Mucosa of rectum (tissue), 2 donors: Measurements from ENCODE around the gene PRRT3.
A peak's percentile ranks its signal among the peaks of the same experiment; 100 is the strongest.

Source experiments
- H3K27ac ChIP-seq, 2 donors: one replicate each; pipeline ENCODE4 v1.7.0; 2013; ENCODE audit warnings: inconsistent platforms in 2 of 2, low read depth in 2 of 2, low read length in 2 of 2
- H3K27me3 ChIP-seq, 2 donors: one replicate each; pipeline ENCODE4 v1.7.0; 2013; ENCODE audit warnings: low read length in 2 of 2; ENCODE audit not compliant: control insufficient read depth in 2 of 2, insufficient read depth in 2 of 2
- H3K36me3 ChIP-seq, 2 donors: one replicate each; pipeline ENCODE4 v1.7.0; 2013; ENCODE audit warnings: low read length in 2 of 2; ENCODE audit not compliant: control insufficient read depth in 2 of 2, insufficient read depth in 2 of 2
- H3K4me1 ChIP-seq, 2 donors: one replicate each; pipeline ENCODE4 v1.7.0; 2013; ENCODE audit warnings: low read length in 2 of 2, mild to moderate bottlenecking in 1 of 2; ENCODE audit not compliant: control insufficient read depth in 2 of 2, insufficient read depth in 2 of 2
- H3K4me3 ChIP-seq, 2 donors: one replicate each; pipeline ENCODE4 v1.7.0; 2013; ENCODE audit warnings: low read length in 2 of 2
- H3K9ac ChIP-seq, 2 donors: one replicate each; pipeline ENCODE4 v1.7.0; 2013; ENCODE audit warnings: low read length in 2 of 2, low read depth in 1 of 2, mild to moderate bottlenecking in 1 of 2
- H3K9me3 ChIP-seq, 2 donors: one replicate each; pipeline ENCODE4 v1.7.0; 2013; ENCODE audit warnings: low read length in 2 of 2; ENCODE audit not compliant: control insufficient read depth in 2 of 2
- donor health status: healthy.
- donor health status: Normal muscosa, but diverticular disease.

The PRRT3 gene

DNA sequence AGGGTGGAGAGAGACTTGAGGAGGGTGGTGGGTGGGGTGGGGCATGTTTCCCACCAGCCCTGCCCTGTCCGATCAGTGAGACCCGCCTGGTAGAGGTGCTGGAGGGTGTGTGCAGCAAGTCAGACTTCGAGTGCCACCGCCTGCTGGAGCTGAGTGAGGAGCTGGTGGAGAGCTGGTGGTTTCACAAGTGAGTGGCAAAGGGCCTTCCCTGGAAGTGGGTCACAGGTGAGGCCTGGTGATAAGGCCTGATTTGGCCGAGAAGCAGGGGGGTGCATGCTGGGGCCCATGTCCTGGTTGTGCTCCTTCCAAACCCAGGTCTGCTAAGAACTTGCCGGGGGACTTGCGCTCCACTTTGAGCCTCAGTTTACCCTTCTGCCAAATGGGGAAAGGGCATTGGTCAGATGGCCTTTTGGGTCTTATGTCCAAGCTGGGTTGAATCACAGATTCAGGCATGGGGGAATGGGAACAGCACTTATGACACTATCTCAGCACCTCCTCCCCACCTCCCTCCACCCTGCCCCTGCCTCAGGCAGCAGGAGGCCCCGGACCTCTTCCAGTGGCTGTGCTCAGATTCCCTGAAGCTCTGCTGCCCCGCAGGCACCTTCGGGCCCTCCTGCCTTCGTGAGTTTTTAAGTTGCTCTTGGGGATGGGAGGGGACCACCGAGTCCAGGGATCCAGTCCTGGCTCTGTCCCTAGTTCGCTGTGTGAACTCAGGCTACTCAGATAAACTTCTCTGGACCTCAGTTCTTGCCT is 14.5 kb downstream of the PRRT3 start:
- Histone ChIP-seq H3K36me3 (peaks cover 20 to 24% of the 10 kb centered on the region in 2 donors), H3K9me3 (no peaks in the 10 kb centered on the region), H3K4me3 (no peak overlapping the region), H3K27ac (no peak overlapping the region), H3K4me1 (peaks cover 15 to 19% of the 10 kb centered on the region in 2 donors), H3K9ac (no peak overlapping the region), H3K27me3 (no peaks in the 10 kb centered on the region)

DNA sequence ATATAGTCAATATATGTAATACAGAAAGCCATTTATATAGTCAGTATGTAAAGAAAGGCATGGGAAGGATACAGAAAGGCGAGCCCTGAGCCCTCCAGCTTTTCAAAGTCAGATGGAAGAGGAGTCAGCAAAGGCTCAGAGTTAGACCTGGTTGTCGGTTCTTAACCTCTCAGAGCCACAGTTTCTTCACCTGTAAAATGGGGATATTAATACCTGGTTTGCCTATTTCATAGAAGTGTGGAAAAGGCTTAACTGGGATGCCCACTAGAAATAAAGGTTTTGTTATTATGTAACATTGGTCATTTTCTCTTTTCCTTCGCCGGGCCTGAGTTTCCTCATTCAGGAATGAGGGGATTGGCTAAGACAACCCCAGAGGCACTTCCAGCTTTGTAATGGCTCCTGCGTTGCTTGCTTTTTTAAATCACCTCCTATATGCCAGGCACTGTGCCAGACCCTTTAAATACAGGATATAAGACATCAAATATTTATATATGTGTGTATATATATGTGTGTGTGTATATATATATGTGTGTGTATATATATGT is 16.2 kb downstream of the PRRT3 start:
- H3K9me3 ChIP-seq, result no peaks in the 10 kb centered on the region
- no peaks in the 10 kb centered on the region for H3K27me3 ChIP-seq
- peaks cover 14 to 17% of the 10 kb centered on the region in 2 donors for H3K36me3 ChIP-seq
- no peak overlapping the region for H3K4me3 ChIP-seq
- no peak overlapping the region for H3K9ac ChIP-seq
- H3K4me1 ChIP-seq, result peaks cover 18 to 23% of the 10 kb centered on the region in 2 donors
- no peak overlapping the region for H3K27ac ChIP-seq

DNA sequence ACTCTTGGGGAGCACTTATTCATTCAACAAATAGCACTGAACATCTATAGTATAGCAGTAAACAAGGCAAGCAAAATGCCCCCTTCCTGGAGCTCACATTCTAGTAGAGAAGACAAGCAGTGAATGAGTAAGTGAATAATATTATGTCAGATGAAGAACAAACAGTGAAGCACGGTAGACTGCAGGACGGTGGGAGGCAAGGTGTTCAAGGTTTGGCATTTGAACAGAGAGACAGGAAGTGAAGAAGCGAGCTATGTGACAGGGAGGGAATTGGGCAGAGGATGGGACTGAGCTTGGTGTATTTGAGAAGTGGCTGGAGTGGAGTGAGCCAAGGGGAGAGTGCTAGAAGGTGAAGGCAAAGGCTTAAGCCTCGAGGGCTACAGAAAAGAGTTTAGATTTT is 17.2 kb downstream of the PRRT3 start:
- H3K27me3 ChIP-seq, result no peaks in the 10 kb centered on the region
- H3K4me1 ChIP-seq, result peaks cover 18 to 23% of the 10 kb centered on the region in 2 donors
- H3K4me3 ChIP-seq, result peak overlapping the region in 1 of 2 donors; percentile 94
- no peak overlapping the region for H3K27ac ChIP-seq
- peak overlapping the region in 1 of 2 donors; percentile 95 for H3K9ac ChIP-seq
- H3K9me3 ChIP-seq, result no peaks in the 10 kb centered on the region
- H3K36me3 ChIP-seq, result peaks cover 14 to 15% of the 10 kb centered on the region in 2 donors

DNA sequence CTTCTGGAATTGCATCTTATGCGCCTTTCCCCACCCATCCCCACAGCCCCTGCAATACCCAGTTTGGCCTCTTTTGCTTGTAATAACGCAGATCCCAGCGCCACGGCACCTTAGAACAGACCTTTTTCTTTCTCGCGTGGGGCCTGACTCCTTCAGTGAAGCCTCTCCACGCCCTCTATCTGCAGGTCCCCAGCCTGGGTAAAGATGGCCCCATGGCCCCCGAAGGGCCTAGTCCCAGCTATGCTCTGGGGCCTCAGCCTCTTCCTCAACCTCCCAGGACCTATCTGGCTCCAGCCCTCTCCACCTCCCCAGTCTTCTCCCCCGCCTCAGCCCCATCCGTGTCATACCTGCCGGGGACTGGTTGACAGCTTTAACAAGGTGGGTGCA is 18.0 kb downstream of the PRRT3 start:
- H3K4me3 ChIP-seq, result peak overlapping the region; percentile 94 to 98
- H3K9me3 ChIP-seq, result no peaks in the 10 kb centered on the region

DNA sequence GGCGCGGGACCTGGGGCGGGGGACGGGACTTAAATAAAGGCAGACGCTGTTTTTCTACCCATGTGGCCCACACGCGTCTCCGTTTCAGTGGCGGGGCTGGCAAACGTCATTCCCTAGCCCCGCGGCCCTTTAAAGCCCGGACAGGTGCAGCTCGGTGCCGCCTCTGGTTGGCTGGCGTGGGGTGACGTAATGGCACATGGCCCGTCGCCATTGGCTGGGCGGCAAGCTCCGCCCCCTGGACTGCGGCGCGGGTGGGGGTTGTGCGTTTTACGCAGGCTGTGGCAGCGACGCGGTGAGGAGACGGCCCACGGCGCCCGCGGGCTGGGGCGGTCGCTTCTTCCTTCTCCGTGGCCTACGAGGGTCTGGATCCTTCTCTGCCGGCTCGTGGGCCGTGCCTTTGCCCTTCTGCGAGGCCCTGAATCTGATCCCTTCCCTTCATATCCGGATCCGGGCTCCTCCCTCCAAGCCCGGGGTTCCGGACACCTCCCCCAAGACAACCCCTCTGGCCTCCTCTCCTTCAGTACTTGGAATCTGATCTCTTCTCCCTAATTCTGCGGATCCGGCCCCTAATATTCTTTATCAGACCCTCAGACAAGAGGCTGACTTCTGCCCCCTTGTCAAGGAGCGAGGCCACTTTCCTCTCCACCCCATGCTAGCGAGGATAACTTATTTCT is 18.5 kb downstream of the PRRT3 start, which contains the start of gene CRELD1:
Gene CRELD1, plus strand, starts transcription at position 274 of the 674 bp plus-strand sequence. CDS start 605 bp downstream, outside the sequence.
- Histone ChIP-seq H3K9me3 (no peaks in the 10 kb centered on the region), H3K4me3 (peak within 1 kb of the TSS; percentile 94 to 98), H3K9ac (peak within 1 kb of the TSS; percentile 89 to 95), H3K36me3 (peaks cover 15 to 16% of the 10 kb centered on the region in 2 donors), H3K4me1 (peaks cover 18 to 23% of the 10 kb centered on the region in 2 donors), H3K27ac (peak within 1 kb of the TSS; percentile 94 to 96), H3K27me3 (no peaks in the 10 kb centered on the region)

More for the DNA sequence above, 18.0 kb downstream of the PRRT3 start:
- Histone ChIP-seq H3K27me3 (no peaks in the 10 kb centered on the region), H3K9ac (peak overlapping the region; percentile 89 to 95), H3K36me3 (peaks cover 15 to 16% of the 10 kb centered on the region in 2 donors), H3K27ac (peak overlapping the region; percentile 94 to 96), H3K4me1 (peaks cover 18 to 23% of the 10 kb centered on the region in 2 donors)

DNA sequence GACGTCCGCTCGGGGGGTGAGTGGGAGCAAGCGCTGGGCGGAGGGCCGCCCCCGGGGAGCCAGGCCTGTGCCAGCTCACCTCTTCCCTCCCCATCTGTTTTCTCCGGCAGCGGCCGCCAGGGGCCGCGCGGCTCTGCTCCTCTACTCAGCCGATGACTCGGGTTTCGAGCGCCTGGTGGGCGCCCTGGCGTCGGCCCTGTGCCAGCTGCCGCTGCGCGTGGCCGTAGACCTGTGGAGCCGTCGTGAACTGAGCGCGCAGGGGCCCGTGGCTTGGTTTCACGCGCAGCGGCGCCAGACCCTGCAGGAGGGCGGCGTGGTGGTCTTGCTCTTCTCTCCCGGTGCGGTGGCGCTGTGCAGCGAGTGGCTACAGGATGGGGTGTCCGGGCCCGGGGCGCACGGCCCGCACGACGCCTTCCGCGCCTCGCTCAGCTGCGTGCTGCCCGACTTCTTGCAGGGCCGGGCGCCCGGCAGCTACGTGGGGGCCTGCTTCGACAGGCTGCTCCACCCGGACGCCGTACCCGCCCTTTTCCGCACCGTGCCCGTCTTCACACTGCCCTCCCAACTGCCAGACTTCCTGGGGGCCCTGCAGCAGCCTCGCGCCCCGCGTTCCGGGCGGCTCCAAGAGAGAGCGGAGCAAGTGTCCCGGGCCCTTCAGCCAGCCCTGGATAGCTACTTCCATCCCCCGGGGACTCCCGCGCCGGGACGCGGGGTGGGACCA is 19.2 kb downstream of the PRRT3 start:
- H3K27ac ChIP-seq, result peak overlapping the region; percentile 94 to 96
- H3K4me1 ChIP-seq, result peaks cover 18 to 23% of the 10 kb centered on the region in 2 donors
- peak overlapping the region; percentile 94 to 98 for H3K4me3 ChIP-seq
- H3K9me3 ChIP-seq, result no peaks in the 10 kb centered on the region
- peaks cover 12 to 16% of the 10 kb centered on the region in 2 donors for H3K36me3 ChIP-seq
- no peaks in the 10 kb centered on the region for H3K27me3 ChIP-seq
- H3K9ac ChIP-seq, result peak overlapping the region; percentile 75 to 89

DNA sequence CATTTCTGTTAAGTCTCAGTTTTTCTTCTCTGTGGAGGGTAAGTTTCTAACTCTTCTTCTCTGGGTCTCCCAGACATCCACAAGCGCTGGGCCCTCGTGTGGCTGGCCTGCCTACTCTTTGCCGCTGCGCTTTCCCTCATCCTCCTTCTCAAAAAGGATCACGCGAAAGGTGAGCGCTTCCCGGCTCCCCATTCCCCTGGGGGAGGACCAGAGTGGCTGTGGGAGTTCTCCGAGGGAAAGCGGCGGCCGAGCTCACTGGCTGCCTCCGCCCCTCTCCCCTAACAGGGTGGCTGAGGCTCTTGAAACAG is 19.7 kb downstream of the PRRT3 start:
- Histone ChIP-seq H3K27ac (peak overlapping the region; percentile 94 to 96), H3K36me3 (peaks cover 8 to 16% of the 10 kb centered on the region in 2 donors), H3K4me1 (peaks cover 18 to 23% of the 10 kb centered on the region in 2 donors), H3K9ac (peak overlapping the region; percentile 75 to 89), H3K9me3 (no peaks in the 10 kb centered on the region), H3K27me3 (no peaks in the 10 kb centered on the region), H3K4me3 (peak overlapping the region; percentile 94 to 98)

DNA sequence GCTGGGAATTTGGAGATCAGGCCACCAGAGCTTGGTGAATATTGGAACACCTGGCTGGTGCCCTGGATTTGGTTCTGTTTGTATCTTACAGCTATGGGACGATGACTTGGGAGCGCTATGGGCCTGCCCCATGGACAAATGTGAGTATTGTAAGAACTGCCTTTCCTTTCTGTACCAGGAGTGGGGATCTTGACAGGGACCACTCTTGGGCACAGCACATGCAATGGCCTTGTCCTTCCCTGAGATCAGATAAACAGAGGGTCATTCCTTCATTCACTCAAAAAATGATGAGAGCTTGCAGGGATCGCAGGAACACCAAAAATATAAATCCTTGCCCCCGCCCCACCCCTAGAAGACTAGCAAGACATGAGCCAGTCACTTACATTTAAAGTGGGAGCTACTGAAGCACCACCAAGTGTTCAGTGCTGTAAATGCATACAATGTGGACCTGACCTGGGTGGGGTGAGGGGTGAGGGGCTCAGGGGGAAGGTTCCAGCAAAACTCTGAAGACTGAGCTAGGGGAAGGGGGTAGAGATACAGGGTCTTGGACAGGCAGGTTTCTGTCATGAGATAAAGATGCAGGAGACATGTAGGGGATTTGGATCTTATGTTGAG is 21.3 kb downstream of the PRRT3 start:
- Histone ChIP-seq H3K27me3 (no peaks in the 10 kb centered on the region), H3K27ac (no peak overlapping the region), H3K36me3 (peaks cover 2 to 6% of the 10 kb centered on the region in 2 donors), H3K9me3 (no peaks in the 10 kb centered on the region), H3K9ac (no peak overlapping the region), H3K4me3 (no peak overlapping the region), H3K4me1 (peaks cover 18 to 23% of the 10 kb centered on the region in 2 donors)

DNA sequence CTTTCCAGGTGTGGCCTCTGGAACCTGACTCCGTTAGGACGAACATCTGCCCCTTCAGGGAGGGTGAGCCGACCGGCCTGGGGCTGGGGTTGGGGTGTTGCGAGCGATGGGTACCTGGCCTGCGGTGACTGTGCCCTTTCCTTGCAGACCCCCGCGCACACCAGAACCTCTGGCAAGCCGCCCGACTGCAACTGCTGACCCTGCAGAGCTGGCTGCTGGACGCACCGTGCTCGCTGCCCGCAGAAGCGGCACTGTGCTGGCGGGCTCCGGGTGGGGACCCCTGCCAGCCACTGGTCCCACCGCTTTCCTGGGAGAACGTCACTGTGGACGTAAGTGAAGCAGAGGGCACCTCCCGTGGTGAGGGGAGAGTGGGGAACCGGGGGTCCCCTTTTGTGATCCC is 24.1 kb downstream of the PRRT3 start:
- H3K9me3 ChIP-seq, result no peaks in the 10 kb centered on the region
- H3K4me3 ChIP-seq, result no peak overlapping the region
- H3K27me3 ChIP-seq, result no peaks in the 10 kb centered on the region
- peaks cover 6 to 8% of the 10 kb centered on the region in 2 donors for H3K4me1 ChIP-seq
- peaks cover 6 to 8% of the 10 kb centered on the region in 2 donors for H3K36me3 ChIP-seq
- H3K27ac ChIP-seq, result no peak overlapping the region
- H3K9ac ChIP-seq, result no peak overlapping the region
